C4-2B (cell line): ENCODE measurements around the gene CLIP3.

Source experiments
- CTCF ChIP-seq: fragments of 450-650 bp; conservative IDR thresholded peaks from 2 replicates; pipeline ENCODE4 v1.5.1; 2017; ENCODE audit warnings: mild to moderate bottlenecking
- ZFX ChIP-seq: fragments of 450-650 bp; IDR thresholded peaks from 2 replicates; pipeline ENCODE4 v1.6.1; 2017

GRCh38 chr19:36054733-36055686 is 22.3 kb upstream of the CLIP3 start, which contains the start of gene WDR62:
- TF ChIP-seq CTCF (peak; percentile 27), ZFX (no peak)
